IPS-20b (cell line): ENCODE data around the gene SPTB.

Experiments
- H3K27ac ChIP-seq: one replicate; pipeline ENCODE4 v1.5.1; 2013; ENCODE audit warnings: low read length
- H3K27me3 ChIP-seq: 2 replicates; pipeline ENCODE4 v1.6.1; 2013; ENCODE audit warnings: mild to moderate bottlenecking, low read length, inconsistent platforms; ENCODE audit not compliant: insufficient read depth
- H3K36me3 ChIP-seq: 2 replicates; pipeline ENCODE4 v1.6.1; 2013; ENCODE audit warnings: low read depth, mild to moderate bottlenecking, inconsistent platforms, low read length, moderate library complexity; ENCODE audit not compliant: insufficient read depth
- H3K4me1 ChIP-seq: 2 replicates; pipeline ENCODE4 v1.6.1; 2013; ENCODE audit warnings: mild to moderate bottlenecking, control low read depth, inconsistent platforms, low read length, moderate library complexity; ENCODE audit not compliant: insufficient read depth
- H3K4me3 ChIP-seq: 2 replicates; pipeline ENCODE4 v1.5.1; 2013; ENCODE audit warnings: mild to moderate bottlenecking, low read length, inconsistent platforms
- H3K9ac ChIP-seq: 2 replicates; pipeline ENCODE4 v1.6.1; 2013; ENCODE audit warnings: low read depth, mild to moderate bottlenecking, inconsistent platforms, low read length, moderate library complexity
- H3K9me3 ChIP-seq: 2 replicates; pipeline ENCODE4 v1.6.1; 2013; ENCODE audit warnings: mild to moderate bottlenecking, low read depth, low read length, inconsistent platforms; ENCODE audit not compliant: insufficient read depth

The SPTB gene

DNA sequence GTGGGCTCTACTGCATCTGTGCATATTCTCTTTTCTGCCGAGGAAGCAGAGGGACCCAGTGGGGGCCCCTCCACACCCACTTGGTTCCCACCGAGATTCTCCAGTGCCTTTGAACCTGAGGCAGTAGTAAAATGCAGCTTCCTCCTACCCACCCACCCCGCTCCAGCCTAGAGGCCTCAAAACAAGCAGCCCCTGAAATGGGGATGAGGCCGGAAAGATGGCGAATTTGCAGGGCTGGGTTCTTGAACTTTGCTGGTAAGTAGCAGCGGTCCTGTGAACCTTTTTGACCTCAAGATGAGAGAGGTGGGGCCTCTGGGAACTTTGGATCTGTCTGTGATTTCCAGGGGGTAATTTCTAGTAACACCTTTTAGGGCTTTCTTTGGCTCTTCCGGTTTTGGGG, 160.1 kb downstream of the SPTB start:
- Histone ChIP-seq H3K9me3 (no peaks in the 10 kb centered on the region), H3K4me3 (no peak overlapping the region), H3K27ac (no peak overlapping the region), H3K9ac (no peak overlapping the region), H3K4me1 (peaks cover 73% of the 10 kb centered on the region), H3K27me3 (0 out of 2 replicates have a peak, but pooled peaks cover 2% of the 10 kb centered on the region), H3K36me3 (peaks cover 3% of the 10 kb centered on the region; the same call in 1 of the 2 replicates)

DNA sequence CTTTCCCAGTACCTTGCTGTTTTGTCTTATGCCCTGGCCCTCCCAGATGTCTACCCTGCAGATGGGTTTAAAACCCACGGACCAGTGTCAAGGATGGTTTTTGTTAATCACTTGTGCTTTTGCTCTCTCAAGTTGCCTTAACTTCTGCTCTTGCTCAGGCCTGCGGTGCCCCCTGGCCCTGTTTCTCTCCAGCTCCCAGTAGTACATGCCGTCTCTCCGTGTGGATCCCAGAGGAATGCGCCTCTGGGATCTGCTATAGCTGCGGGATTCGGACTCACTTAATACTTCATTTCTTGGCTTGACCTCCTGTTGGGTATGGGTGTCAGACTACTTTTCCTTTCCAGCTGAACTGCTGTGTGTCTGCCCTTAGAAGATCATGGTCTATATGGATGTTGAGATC, 160.9 kb downstream of the SPTB start:
- peaks cover 3% of the 10 kb centered on the region; the same call in 1 of the 2 replicates for H3K36me3 ChIP-seq
- H3K27me3 ChIP-seq: peaks cover 9% of the 10 kb centered on the region; the same call in 1 of the 2 replicates
- H3K4me1 ChIP-seq: peaks cover 73% of the 10 kb centered on the region
- no peaks in the 10 kb centered on the region for H3K9me3 ChIP-seq
- no peak overlapping the region for H3K27ac ChIP-seq
- no peak overlapping the region for H3K4me3 ChIP-seq
- no peak overlapping the region for H3K9ac ChIP-seq

DNA sequence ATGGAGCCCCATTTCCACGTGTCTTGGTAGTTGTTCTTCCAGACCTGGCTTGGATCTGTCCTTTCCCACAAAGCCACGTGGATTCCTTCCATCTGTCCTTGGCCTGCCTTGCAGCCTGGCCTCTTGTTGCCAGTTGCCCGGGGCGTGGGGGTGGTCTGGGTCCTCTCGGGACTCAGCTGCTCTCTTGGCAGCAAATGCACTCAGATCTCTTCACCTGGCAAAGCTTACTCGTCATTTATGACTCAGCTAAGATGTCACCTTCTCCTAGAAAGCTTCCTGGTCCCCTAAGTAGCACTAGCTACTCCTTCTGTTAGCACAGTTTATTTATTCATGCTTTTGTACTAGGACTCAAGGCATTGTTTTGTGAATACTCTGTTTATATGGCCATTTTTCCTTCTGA, 161.8 kb downstream of the SPTB start:
- H3K27me3 ChIP-seq: peaks cover 15% of the 10 kb centered on the region; the same call in 1 of the 2 replicates
- H3K9me3 ChIP-seq: peaks cover 7% of the 10 kb centered on the region; the same call in 1 of the 2 replicates
- H3K4me3 ChIP-seq: no peak overlapping the region; the same call in 1 of the 2 replicates
- no peak overlapping the region for H3K9ac ChIP-seq
- H3K4me1 ChIP-seq: peaks cover 72% of the 10 kb centered on the region
- peaks cover 3% of the 10 kb centered on the region; the same call in 1 of the 2 replicates for H3K36me3 ChIP-seq
- H3K27ac ChIP-seq: no peak overlapping the region

DNA sequence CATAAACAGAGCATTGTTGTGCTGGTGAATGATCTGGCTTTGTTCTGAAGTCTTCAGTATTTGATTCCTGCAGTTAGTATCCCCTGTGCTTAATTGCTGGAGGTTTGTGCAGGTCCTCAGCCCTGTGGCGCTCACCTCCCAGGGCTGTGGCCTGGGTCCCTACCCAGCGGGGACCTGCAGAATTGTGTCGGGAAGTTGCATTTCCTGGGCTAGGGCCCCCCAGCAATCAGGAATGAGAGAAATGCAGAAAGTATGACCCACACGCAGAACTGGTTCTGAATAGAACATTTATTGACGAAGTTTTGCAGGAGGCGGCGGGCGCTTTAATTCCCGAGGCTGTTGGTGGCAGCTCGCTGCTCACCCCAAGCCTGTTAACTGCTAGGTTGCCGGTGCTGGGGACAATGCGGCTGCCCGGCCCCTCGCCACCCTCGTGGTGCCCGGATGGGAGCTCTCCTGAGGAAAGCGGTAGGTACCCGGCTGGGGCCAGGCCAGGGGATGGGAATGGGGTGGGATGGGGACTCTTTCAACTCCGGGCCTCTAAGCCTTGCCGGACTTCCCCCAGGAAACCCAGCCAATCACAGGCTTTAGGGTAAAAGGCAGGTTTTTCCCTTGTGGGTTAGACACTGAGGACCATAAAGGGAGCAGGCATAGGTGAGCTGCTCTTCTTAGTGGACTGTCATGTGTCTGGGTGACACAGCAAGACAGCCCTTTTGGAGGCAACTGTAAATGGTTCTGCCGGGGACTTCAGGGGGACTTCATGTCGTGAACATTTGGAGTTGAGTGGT, 163.9 kb downstream of the SPTB start:
- peaks cover 59% of the 10 kb centered on the region for H3K4me1 ChIP-seq
- no peak overlapping the region for H3K9ac ChIP-seq
- H3K4me3 ChIP-seq: peak overlapping the region; percentile 58; the same call in 1 of the 2 replicates
- peaks cover 11% of the 10 kb centered on the region; the same call in 1 of the 2 replicates for H3K9me3 ChIP-seq
- H3K27me3 ChIP-seq: peaks cover 15% of the 10 kb centered on the region; the same call in 1 of the 2 replicates
- peaks cover 5% of the 10 kb centered on the region; the same call in 1 of the 2 replicates for H3K36me3 ChIP-seq
- no peak overlapping the region for H3K27ac ChIP-seq

DNA sequence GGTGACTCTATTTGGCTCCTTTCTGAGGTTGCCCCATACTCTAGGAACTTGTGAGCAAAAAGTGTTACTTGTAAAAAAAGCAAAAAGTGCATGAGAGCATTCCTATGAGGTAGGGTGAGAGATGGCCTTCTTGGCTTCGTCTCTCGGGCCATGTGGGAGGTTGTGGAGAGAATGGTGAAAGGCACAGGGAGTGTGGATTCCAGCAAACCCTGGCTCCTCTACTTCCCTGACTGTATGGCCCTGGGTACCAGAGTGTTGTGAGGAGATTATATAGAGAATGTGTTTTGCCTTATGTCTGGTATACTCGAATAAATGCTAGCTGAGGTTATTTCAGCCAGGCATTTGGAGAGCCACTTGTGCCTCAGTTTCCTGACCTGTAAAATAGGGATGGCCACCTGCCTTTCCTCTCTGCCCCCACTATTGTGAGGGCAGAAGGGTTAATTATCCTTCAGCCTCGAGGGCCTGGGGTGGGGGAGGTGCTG, 164.5 kb downstream of the SPTB start:
- Histone ChIP-seq H3K36me3 (peaks cover 3% of the 10 kb centered on the region; the same call in 1 of the 2 replicates), H3K9me3 (peaks cover 11% of the 10 kb centered on the region; the same call in 1 of the 2 replicates), H3K4me1 (peaks cover 54% of the 10 kb centered on the region), H3K9ac (no peak overlapping the region), H3K27me3 (peaks cover 15% of the 10 kb centered on the region; the same call in 1 of the 2 replicates), H3K4me3 (peak overlapping the region; percentile 58; the same call in 1 of the 2 replicates), H3K27ac (no peak overlapping the region)

DNA sequence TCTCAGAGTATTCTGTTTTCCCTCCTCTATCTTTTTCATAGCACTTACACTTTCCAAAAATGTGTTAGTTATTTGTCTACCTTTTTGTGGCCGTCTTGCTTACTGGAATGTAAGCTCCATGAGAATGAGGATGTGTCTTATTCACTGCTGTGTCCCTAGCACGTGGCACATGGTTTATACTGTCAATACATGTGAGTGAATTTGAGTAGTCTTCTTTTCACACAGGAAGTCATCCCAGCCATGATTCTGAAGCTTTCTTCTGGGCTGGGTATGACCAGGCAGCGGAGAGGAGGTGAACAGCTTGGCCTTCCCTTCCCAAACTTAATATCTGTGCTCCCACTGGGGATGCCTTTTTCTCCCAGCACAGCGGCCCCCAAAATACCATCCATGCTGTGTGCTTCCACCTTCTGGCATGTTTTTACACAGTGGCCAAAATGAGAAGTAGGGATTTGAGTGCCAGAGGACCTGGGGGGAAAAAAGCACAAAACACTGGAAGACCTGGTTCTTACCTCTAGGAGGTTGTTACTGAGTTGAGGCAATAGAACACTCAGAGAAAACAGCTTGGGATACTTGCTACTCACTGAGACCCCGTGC, 165.2 kb downstream of the SPTB start:
- Histone ChIP-seq H3K4me1 (peaks cover 53% of the 10 kb centered on the region), H3K9ac (no peak overlapping the region), H3K27ac (no peak overlapping the region), H3K27me3 (peaks cover 15% of the 10 kb centered on the region; the same call in 1 of the 2 replicates), H3K4me3 (no peak overlapping the region), H3K9me3 (peaks cover 11% of the 10 kb centered on the region; the same call in 1 of the 2 replicates), H3K36me3 (peaks cover 10% of the 10 kb centered on the region; the same call in 1 of the 2 replicates)

DNA sequence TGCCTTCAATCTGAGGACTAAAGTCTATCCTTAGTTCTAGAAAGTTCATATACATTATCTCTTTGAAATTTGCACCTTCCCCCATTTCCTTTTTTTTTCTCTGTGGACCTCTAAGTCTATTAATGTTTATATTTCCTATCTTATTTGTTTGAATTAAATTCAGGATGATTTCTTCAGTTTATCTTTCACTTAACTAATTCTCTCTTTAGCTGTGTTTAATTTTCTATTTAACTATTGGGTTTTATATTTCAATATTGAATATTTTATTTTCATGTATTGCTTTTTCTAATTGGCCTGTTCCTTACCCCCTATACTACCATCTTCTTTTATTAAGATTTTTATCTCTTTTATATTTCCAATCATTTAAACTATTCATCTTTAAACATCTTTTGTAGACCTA, 166.0 kb downstream of the SPTB start:
- Histone ChIP-seq H3K4me1 (peaks cover 53% of the 10 kb centered on the region), H3K27ac (no peak overlapping the region)

DNA sequence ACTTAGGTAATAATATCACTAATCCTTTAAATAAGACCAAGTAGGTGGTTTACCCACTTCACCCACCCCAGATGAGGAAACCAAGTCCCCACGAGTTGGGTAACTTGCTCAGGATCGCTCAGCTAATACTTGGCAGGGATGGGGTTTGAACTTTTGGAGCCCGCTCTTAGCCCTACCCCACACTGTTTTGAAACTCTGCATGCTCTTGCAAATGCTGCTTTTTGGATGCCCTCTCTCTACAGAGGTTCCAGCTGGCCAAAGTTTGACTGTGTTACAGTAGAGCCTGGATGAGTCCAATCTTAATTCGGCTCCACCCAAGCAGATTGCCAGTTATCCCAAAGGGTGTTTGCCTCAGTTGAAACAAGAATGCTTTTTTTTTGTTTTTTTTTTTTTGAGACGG, 168.7 kb downstream of the SPTB start:
- peaks cover 53% of the 10 kb centered on the region for H3K4me1 ChIP-seq
- peaks cover 21% of the 10 kb centered on the region for H3K27me3 ChIP-seq
- H3K9me3 ChIP-seq: peaks cover 11% of the 10 kb centered on the region; the same call in 1 of the 2 replicates
- H3K27ac ChIP-seq: no peak overlapping the region
- H3K9ac ChIP-seq: no peak overlapping the region
- H3K4me3 ChIP-seq: no peak overlapping the region
- peaks cover 12% of the 10 kb centered on the region; the same call in 1 of the 2 replicates for H3K36me3 ChIP-seq

More for the DNA sequence above, 166.0 kb downstream of the SPTB start:
- Histone ChIP-seq H3K27me3 (peaks cover 15% of the 10 kb centered on the region; the same call in 1 of the 2 replicates), H3K9me3 (peaks cover 11% of the 10 kb centered on the region; the same call in 1 of the 2 replicates), H3K36me3 (peaks cover 12% of the 10 kb centered on the region; the same call in 1 of the 2 replicates), H3K4me3 (no peak overlapping the region), H3K9ac (no peak overlapping the region)

DNA sequence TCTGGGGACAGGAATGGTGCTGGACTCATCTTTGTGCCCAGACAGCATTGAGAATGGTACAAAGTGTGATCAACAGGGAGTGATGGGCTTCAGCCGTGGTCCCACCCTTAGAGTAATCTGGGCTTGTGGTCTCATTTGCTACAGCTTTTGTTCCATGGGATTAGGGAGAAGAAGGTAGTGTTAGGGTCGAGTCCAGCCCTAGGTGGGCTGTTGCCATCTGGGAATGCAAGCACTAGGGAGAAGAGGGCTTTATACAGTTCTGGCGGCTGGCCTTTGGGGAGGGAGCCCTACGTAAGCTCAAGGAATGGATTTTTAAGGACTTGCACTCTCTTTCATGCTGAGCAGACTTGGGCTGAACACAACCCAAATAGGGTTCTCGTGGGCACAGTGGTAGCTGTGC, 170.6 kb downstream of the SPTB start:
- Histone ChIP-seq H3K9ac (0 out of 2 replicates have a peak overlapping the region, but pooled peaks have one; percentile 1), H3K27me3 (peaks cover 24% of the 10 kb centered on the region), H3K4me1 (peaks cover 44% of the 10 kb centered on the region), H3K9me3 (peaks cover 11% of the 10 kb centered on the region; the same call in 1 of the 2 replicates), H3K27ac (no peak overlapping the region), H3K36me3 (peaks cover 12% of the 10 kb centered on the region; the same call in 1 of the 2 replicates), H3K4me3 (peak overlapping the region; percentile 84; the same call in 1 of the 2 replicates)

DNA sequence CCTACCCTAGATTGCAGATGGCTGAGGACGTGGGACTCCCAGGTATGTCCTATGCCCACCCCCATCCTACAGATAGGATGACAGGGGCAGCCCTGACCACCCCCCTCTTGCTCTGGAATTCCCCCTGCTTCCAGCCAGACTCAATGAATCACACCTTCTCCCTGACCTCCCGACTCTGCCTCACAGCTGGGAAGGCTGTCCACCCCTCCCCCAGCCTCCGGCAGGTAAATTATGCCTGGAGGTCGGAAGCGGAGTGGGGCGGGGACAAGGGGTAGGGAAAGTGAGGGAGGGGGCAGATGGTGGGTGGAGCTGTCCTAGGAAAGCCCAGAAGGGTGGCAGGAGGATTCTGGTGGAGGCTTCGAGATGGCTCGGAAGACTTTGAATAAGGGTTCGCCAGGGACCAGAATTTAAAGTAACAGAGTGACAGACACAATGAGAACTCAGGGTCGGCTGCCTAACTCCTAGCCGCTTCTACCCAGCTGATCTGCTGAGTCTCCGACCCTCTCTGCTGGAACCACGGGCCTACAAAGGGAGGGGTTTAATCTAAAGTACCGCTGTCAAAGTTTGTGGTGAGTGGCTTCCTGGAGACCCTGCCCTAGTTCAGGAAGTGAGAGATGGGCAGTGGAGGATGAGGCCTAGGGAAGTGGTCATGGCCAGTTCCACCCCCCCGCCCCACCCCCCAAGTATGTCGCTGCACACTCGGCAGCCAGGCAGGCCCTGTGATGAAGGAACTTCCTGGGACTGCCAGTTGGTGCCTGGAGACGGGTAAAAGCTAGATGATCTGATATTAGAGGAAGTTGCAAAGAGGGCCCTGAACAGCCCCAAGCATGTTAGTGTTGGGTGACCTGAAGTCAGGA, 171.3 kb downstream of the SPTB start:
- H3K27ac ChIP-seq: no peak overlapping the region
- peaks cover 46% of the 10 kb centered on the region for H3K4me1 ChIP-seq
- H3K27me3 ChIP-seq: peaks cover 26% of the 10 kb centered on the region
- peak overlapping the region; percentile 84 for H3K4me3 ChIP-seq
- peaks cover 12% of the 10 kb centered on the region; the same call in 1 of the 2 replicates for H3K36me3 ChIP-seq
- H3K9me3 ChIP-seq: peaks cover 9% of the 10 kb centered on the region; the same call in 1 of the 2 replicates
- H3K9ac ChIP-seq: peak overlapping the region; percentile 43; the same call in 1 of the 2 replicates
